ENCODE measurements around the gene EDN1.

DNA sequence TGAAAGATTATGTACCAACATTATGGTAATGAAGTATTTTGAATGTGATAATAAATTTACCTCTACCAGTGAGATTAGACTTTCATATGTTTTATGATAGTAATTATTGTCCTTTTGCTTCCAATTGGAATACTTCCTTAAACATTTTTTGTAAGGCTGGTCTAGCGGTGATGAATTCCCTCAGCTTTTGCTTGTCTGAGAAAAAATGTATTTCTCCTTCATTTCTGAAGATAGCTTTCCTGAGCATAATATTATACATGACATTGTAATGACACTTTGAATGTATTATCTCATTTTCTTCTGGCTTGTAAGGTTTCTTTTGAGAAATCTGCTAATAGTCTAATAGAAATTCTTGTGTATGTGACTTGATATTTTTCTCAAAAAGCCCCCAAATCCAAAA lies 18.6 kb upstream of the EDN1 start:
- TF ChIP-seq, protein P1, sequence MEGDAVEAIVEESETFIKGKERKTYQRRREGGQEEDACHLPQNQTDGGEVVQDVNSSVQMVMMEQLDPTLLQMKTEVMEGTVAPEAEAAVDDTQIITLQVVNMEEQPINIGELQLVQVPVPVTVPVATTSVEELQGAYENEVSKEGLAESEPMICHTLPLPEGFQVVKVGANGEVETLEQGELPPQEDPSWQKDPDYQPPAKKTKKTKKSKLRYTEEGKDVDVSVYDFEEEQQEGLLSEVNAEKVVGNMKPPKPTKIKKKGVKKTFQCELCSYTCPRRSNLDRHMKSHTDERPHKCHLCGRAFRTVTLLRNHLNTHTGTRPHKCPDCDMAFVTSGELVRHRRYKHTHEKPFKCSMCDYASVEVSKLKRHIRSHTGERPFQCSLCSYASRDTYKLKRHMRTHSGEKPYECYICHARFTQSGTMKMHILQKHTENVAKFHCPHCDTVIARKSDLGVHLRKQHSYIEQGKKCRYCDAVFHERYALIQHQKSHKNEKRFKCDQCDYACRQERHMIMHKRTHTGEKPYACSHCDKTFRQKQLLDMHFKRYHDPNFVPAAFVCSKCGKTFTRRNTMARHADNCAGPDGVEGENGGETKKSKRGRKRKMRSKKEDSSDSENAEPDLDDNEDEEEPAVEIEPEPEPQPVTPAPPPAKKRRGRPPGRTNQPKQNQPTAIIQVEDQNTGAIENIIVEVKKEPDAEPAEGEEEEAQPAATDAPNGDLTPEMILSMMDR (IDR thresholded peaks at IDR 0.05): no peak
- no peak for TF ChIP-seq POLR2A (IDR thresholded peaks at IDR 0.05)
- no peak for TF ChIP-seq POLR2AphosphoS5 (IDR thresholded peaks at IDR 0.05)

Measured in sigmoid colon (tissue), 4 donors.